Astrocyte of the cerebellum (primary cell): ENCODE results near the gene SHISA8.
"Not testable (repeated sequence)": the region's sequence is repeated elsewhere in the genome, so short reads cannot be mapped to it uniquely, and the experiment has no call there.

Source experiments
- DNase-seq: peaks from one replicate; pipeline ENCODE4 v3.0.0-alpha.2; 2011; ENCODE audit warnings: low read depth
- H3K4me3 ChIP-seq: 2 replicates; pipeline ENCODE4 v1.5.1; 2011; ENCODE audit warnings: mild to moderate bottlenecking, low read depth, low read length, moderate library complexity
- in situ Hi-C: cut with HindIII; loops from 2 replicates; pipeline ENCODE4 v1.10.0; 2017; ENCODE audit warnings: low sequenced_read_pairs
- TF ChIP-seq, protein P1 (sequence below): IDR thresholded peaks from 2 replicates; pipeline ENCODE4 v1.5.1; 2012; ENCODE audit warnings: low read length, low read depth, moderate library complexity, mild to moderate bottlenecking; ENCODE audit errors: missing control alignments

Gene SHISA8

DNA sequence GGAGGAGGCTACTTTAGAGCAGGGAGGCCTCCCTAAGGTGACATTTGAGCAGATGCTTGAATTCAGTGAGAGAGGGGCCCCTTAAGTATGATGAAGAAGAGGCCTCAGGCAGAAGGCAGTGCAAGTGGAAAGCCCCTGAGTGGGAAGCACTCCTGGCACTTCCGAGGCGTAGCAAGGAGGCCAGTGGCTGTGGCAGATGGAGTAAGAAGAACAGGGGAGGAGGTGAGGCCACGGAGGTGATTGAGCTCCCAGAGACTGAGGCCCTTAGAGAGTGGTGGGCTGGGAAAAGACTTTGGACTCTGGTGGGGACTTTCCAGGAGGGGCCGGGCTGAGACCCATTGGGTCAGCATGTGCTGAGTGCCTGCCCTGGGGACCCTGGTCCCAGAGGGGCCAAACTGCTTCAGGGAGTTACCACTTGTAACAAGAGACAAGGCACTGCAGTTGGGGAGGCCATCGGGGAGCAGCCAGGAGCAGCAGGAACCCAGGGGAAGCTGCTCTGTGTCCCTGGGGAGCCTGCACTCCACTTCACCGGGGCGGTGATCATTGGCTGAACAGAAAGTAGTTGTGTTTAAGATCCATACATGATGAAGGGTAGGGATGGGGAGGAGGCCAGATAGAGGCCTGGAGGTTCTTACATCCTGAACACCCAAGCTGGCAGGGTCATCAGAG lies 34.6 kb upstream of the SHISA8 start:
- in situ Hi-C loops, result no loop called here
- DNase-seq, result no peak
- no peak overlapping the region for H3K4me3 ChIP-seq
- TF ChIP-seq, protein P1, sequence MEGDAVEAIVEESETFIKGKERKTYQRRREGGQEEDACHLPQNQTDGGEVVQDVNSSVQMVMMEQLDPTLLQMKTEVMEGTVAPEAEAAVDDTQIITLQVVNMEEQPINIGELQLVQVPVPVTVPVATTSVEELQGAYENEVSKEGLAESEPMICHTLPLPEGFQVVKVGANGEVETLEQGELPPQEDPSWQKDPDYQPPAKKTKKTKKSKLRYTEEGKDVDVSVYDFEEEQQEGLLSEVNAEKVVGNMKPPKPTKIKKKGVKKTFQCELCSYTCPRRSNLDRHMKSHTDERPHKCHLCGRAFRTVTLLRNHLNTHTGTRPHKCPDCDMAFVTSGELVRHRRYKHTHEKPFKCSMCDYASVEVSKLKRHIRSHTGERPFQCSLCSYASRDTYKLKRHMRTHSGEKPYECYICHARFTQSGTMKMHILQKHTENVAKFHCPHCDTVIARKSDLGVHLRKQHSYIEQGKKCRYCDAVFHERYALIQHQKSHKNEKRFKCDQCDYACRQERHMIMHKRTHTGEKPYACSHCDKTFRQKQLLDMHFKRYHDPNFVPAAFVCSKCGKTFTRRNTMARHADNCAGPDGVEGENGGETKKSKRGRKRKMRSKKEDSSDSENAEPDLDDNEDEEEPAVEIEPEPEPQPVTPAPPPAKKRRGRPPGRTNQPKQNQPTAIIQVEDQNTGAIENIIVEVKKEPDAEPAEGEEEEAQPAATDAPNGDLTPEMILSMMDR, result no peak

DNA sequence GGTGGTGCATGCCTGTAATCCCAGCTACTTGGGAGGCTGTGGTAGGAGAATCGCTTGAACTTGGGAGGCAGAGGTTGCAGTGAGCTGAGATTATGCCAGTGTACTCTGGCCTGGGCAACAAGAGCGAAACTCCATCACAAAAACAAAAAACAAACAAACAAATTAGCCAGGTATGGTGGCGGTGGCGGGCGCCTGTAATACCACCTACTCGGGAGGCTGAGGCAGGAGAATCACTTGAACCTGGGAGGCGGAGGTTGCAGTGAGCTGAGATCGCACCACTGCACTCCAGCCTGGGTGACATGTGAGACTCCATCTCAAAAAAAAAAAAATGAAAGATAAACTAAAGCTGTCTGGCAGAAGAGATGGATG lies 34.0 kb upstream of the SHISA8 start:
- in situ Hi-C loops, H3K4me3 ChIP-seq, DNase-seq: not testable (repeated sequence)

DNA sequence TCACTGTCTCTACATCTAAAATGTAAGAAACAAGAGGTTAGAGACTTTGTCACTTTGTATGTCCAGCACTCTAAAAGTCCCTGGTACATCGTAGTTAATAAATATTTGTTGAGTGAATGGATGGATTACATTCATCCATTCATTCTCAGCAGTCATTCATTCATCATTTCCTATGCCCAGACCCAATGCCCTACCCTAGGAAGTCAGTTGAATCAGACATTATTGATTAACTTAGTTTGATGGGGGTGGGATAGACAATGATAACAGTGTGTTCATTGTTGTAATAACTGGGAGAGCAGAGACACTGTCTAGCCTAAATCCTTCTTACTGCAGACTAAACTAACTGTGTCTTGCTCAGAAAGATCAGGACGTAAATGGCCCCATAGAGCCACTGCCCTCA lies 33.3 kb upstream of the SHISA8 start:
- no peak for DNase-seq
- no peak overlapping the region for H3K4me3 ChIP-seq
- TF ChIP-seq, protein P1, result no peak
- in situ Hi-C loops, result no loop called here

DNA sequence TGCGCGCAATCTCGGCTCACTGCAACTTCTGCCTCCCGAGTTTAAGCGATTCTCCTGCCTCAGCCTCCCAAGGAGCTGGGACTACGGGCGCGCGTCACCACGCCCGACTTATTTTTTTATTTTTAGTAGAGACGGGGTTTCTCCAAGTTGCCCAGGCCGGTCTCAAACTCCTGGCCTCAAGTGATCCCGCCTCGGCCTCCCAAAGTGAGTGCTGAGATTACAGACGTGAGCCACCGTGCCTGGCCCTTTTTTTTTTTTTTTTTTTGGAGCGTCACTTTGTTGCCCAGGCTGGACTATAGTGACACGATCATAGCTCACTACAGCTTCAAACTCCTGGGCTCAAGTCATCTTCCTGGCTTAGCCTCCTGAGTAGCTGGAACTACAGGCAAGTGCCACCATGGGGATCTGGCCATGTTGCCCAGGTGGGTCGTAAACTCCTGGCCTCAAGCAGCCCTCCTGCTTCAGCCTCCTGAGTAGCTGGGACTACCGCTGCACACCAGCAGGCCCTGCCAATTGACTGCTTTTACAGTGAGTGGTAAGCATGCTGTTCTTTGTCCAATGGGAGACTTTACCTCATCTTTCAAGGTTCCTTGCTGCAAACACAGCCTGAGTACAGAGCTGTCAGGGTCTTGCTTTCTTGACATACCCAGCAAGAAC lies 32.7 kb upstream of the SHISA8 start:
- TF ChIP-seq, protein P1, result no peak
- no peak for DNase-seq
- in situ Hi-C loops, result no loop called here
- peak overlapping the region; percentile 64 for H3K4me3 ChIP-seq

DNA sequence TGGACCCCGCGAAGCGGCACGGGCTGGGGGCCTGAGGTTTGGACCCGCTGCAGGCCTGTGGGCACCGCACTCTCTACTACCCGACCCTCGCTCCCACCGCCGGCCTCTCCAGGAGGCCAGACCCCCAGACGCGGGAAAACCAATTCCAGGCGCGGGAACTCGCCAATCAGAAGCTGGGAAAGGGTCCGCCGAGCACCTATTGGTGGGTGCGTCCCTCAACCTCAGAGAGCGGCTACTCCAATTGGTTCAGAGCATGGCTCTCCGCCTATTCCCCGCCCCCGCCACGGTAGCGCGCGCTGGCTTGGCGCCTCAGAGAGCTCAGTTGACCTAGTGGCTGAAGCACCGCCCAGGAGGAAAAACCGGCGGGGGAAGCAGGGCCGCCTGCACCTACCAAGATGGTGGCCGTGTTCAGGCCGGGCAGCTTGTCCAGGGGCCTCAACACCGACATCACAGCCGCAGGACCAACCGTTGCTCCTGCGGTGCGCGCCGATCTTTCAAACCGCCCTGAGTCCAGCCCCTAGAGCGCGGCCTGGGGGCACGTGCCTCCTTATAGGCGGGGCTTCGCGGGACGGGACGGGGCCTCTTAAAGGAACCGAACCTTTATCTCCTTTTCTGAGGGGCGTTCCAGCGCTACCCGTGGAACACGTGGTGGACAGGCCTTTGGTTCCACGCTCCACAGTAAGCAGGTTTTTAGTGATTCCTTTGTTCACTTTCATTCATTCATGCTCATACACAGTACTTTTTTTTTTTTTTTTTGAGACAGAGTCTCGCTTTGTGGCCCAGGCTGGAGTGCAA lies 32.0 kb upstream of the SHISA8 start, which contains the start of gene CENPM:
Gene CENPM (minus strand): TSS at position 524 of the 795 bp plus-strand sequence. CDS start 76 bp downstream, at position 448.
- TF ChIP-seq, protein P1, result peak; percentile 0
- DNase-seq, result peak; percentile 83
- in situ Hi-C loops, result no loop called here
- H3K4me3 ChIP-seq, result peak within 1 kb of the TSS; percentile 64

DNA sequence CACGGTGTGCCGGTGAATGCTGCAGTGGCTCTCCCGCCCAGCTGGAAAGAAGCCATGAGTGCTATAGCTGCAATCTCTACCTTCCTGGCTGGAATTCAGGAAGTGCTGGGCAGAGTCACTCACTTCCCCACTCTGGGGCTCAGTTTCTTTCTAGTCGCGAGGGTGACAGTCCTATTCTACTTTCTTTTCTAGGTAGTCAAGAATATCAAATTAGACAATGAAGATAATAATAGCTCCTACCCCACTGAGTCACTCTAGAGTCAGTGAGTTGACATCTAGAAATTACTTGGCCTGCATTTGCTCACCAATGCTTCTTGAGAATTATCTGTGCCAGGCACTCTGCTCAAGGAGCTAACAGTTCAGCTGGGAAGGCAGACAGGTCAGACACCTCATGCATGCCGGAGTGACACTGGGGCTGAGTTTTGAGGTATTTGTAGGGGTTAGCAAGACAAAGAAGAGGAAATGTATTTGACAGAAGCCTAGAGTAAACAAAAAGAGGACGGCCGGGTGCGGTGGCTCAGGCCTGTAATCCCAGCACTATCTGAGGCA lies 28.9 kb upstream of the SHISA8 start:
- DNase-seq, result no peak
- TF ChIP-seq, protein P1, result no peak
- no peak overlapping the region for H3K4me3 ChIP-seq
- in situ Hi-C loops, result no loop called here
